PC-3 (cell line): ENCODE results near the gene MKLN1.

ENCODE experiments used
- CTCF ChIP-seq: fragments of 300-600 bp; sonication (generic); conservative IDR thresholded peaks from 2 replicates; pipeline ENCODE4 v1.5.1; 2017; ENCODE audit warnings: antibody characterized with exemption, low read depth, mild to moderate bottlenecking, low read length
- EZH2 ChIP-seq: fragments of 300-600 bp; sonication (generic); IDR thresholded peaks from one replicate; pipeline ENCODE4 v1.6.1; 2017; ENCODE audit warnings: antibody characterized with exemption, mild to moderate bottlenecking, low read length; ENCODE audit not compliant: unreplicated experiment
- EZH2phosphoT487 ChIP-seq: fragments of 300-600 bp; sonication (generic); IDR thresholded peaks from 2 replicates; pipeline ENCODE4 v1.6.1; 2018; ENCODE audit warnings: mild to moderate bottlenecking, antibody characterized with exemption, low read length, borderline replicate concordance

GRCh38 chr7:131502810-131503508 lies 175.3 kb downstream of the MKLN1 start:
- TF ChIP-seq CTCF (no peak), EZH2 (no peak), EZH2phosphoT487 (no peak)
